Uterus (tissue), 4 donors: ENCODE data around the gene SMARCE1. TPM values are rescaled to one million over a fixed set of nuclear protein-coding genes. Genes with fewer than 3 reads are reported as not detected.

Experiments used
- DNase-seq, 2 donors: peaks; one replicate each; pipeline ENCODE4 v3.0.0-alpha.2; 2019 to 2020
- H3K27ac ChIP-seq, 2 donors: fragments of 200-600 bp; sonication (generic); 1 replicate in 1 of 2; 2 replicates in 1 of 2; pipeline ENCODE4 v1.5.1; 2016 to 2018
- H3K27me3 ChIP-seq, 2 donors: fragments of 200-600 bp; sonication (generic); one replicate each; pipeline ENCODE4 v1.5.1; 2018 to 2019; ENCODE audit warnings: control low read depth in 1 of 2
- H3K36me3 ChIP-seq, 2 donors: fragments of 200-600 bp; sonication (generic); one replicate each; pipeline ENCODE4 v1.5.1; 2019; ENCODE audit warnings: control low read depth in 1 of 2
- H3K4me1 ChIP-seq, 2 donors: fragments of 200-600 bp; sonication (generic); one replicate each; pipeline ENCODE4 v1.5.1; 2018 to 2019; ENCODE audit warnings: control low read depth in 1 of 2
- H3K4me3 ChIP-seq, 2 donors: fragments of 200-600 bp; sonication (generic); 1 replicate in 1 of 2; 2 replicates in 1 of 2; pipeline ENCODE4 v1.5.1; 2018 to 2019; ENCODE audit warnings: mild to moderate bottlenecking in 1 of 2
- H3K9me3 ChIP-seq, 2 donors: fragments of 200-600 bp; sonication (generic); one replicate each; pipeline ENCODE4 v1.5.1; 2019; ENCODE audit warnings: control low read depth in 1 of 2
- CTCF ChIP-seq, 4 experiments: fragments of 200-600 bp in 2 of 4; fragments of 450-650 bp in 2 of 4; sonication (generic) in 2 of 4; IDR thresholded peaks; one replicate each; pipeline ENCODE4 v1.5.1; 2016 to 2019; ENCODE audit warnings: antibody characterized with exemption in 4 of 4, mild to moderate bottlenecking in 2 of 4, moderate library complexity in 1 of 4
- POLR2A ChIP-seq, 2 donors: fragments of 450-650 bp; IDR thresholded peaks; one replicate each; pipeline ENCODE4 v1.6.1; 2016; ENCODE audit warnings: antibody characterized with exemption in 2 of 2, mild to moderate bottlenecking in 1 of 2, moderate library complexity in 1 of 2
- intact Hi-C: fragments of 100-400 bp; cut with DNase I; formaldehyde crosslinking; loops from one replicate; pipeline ENCODE4 v1.15.1; 2023; ENCODE audit warnings: low total_unique reads
- total RNA-seq, 4 donors: library from RNA; depleted of rRNA in 3 of 4; stranded (reverse); fragments of >200 nt in 3 of 4; gene quantifications; one replicate each; pipeline versions ENCODE4 v1.1.0 to v1.2.4, GENCODE V29; 2014 to 2023
- donor health status: DM: yes; HTN: yes; CAD: no.

Gene SMARCE1
- total RNA-seq, 4 donors from 2014 or later, result 109 to 401 (median 159) TPM

DNA sequence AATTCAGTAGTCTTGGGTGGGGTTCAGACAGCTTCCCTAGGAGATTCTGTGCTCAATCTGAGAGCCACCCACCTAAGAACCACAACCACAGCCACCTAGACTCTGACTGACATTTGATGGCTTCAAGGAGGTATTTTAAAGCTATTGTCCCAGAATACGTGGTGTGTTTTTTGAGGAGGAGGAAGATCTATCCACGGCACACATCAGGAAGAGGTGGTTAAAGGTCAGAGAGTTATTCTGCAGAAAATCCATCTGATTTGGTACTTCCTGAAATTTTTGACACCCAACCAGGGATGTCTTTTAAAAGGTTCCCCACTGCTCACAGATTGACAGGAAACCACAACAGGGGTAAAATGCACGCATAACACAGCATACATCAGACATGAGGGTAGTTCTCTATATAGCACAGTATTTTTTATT, 25.1 kb downstream of the SMARCE1 start:
- no peak for DNase-seq
- Histone ChIP-seq H3K27ac (no peak overlapping the region), H3K4me3 (no peak overlapping the region), H3K27me3 (no peaks in the 10 kb centered on the region), H3K9me3 (no peaks in the 10 kb centered on the region), H3K4me1 (peaks cover 3 to 10% of the 10 kb centered on the region in 2 donors), H3K36me3 (no peaks in the 10 kb centered on the region)
- intact Hi-C loops, result no loop called here
- TF ChIP-seq POLR2A (IDR thresholded peaks at IDR 0.05) (no peak), CTCF (IDR thresholded peaks at IDR 0.05) (no peak)

- TF ChIP-seq CTCF (IDR thresholded peaks at IDR 0.05) (no peak), POLR2A (IDR thresholded peaks at IDR 0.05) (no peak)
- peaks cover 3 to 10% of the 10 kb centered on the region in 2 donors for H3K4me1 ChIP-seq
- no peaks in the 10 kb centered on the region for H3K27me3 ChIP-seq
- no peaks in the 10 kb centered on the region for H3K9me3 ChIP-seq
- H3K27ac ChIP-seq, result peak overlapping the region; percentile 78 to 85
- intact Hi-C loops, result no loop called here
- H3K36me3 ChIP-seq, result no peaks in the 10 kb centered on the region
- no peak for DNase-seq
- no peak overlapping the region for H3K4me3 ChIP-seq
Observed at GRCh38 chr17:40621578-40621977, 26.0 kb downstream of the SMARCE1 start.

DNA sequence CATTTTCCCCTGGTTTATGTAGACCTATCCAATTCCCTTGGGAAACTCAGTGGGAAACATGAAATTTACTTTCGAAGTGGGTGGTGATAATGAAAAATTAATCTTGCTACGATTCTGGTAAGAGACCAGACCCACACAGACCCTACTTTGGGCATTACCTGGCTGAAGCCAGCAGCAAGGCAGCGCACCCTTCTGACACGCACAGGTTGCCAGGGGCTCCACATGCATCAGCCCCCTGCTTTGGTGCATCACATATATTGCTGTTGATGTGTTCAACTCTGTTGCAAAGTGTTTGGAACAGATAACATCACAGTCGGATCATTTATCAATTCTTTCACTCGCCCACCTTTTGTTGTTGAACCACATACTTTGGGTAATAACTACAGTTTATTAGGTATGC, 26.6 kb downstream of the SMARCE1 start:
- DNase-seq, result no peak
- H3K4me1 ChIP-seq, result peaks cover 3 to 10% of the 10 kb centered on the region in 2 donors
- H3K4me3 ChIP-seq, result no peak overlapping the region
- no peaks in the 10 kb centered on the region for H3K36me3 ChIP-seq
- H3K27me3 ChIP-seq, result no peaks in the 10 kb centered on the region
- TF ChIP-seq POLR2A (IDR thresholded peaks at IDR 0.05) (no peak), CTCF (IDR thresholded peaks at IDR 0.05) (no peak)
- peak overlapping the region; percentile 78 to 85 for H3K27ac ChIP-seq
- intact Hi-C loops, result no loop called here
- no peaks in the 10 kb centered on the region for H3K9me3 ChIP-seq

GRCh38 chr17:40618754-40619625, 28.6 kb downstream of the SMARCE1 start:
- Histone ChIP-seq H3K27me3 (no peaks in the 10 kb centered on the region), H3K27ac (peak overlapping the region in 1 of 2 donors; percentile 85), H3K4me1 (peaks cover 3 to 10% of the 10 kb centered on the region in 2 donors), H3K36me3 (no peaks in the 10 kb centered on the region), H3K9me3 (no peaks in the 10 kb centered on the region), H3K4me3 (no peak overlapping the region)
- no peak for DNase-seq
- TF ChIP-seq POLR2A (IDR thresholded peaks at IDR 0.05) (no peak), CTCF (IDR thresholded peaks at IDR 0.05) (no peak)
- intact Hi-C loops, result loop anchor here (5.0 kb wide), 1 partner anchor 173 kb away; no protein-coding TSS in a partner anchor

DNA sequence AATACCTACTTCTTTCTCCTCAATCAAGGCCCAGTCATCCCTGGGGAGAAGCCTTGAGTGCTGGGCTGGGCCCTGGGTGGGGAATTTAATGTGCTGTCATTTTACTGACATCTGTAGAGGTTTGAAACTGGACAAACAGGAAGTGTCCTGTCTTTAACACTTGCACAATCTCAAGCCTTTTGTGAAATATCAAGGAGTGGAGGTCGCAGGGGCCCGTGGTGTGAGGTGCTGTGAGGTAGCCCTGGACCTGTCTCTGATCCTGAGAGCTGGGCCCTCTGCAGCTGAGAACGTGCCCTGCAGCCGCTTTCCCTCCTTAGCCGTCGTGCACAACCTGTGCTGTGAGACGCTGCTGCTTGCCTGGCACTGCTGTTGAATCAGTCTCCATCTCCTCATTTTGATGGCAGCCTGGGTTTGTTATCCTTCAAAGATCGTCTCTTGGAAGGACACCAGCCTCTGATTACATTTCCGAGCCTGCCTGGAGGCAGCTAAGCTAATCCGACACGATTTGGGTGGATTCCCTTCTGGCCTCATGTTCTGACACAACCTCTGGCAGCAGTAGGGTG, 29.9 kb downstream of the SMARCE1 start:
- TF ChIP-seq POLR2A (IDR thresholded peaks at IDR 0.05) (no peak), CTCF (IDR thresholded peaks at IDR 0.05) (no peak)
- Histone ChIP-seq H3K36me3 (no peaks in the 10 kb centered on the region), H3K27ac (no peak overlapping the region), H3K4me3 (no peak overlapping the region), H3K4me1 (peaks cover 3 to 10% of the 10 kb centered on the region in 2 donors), H3K9me3 (no peaks in the 10 kb centered on the region), H3K27me3 (no peaks in the 10 kb centered on the region)
- intact Hi-C loops, result loop anchor here (5.0 kb wide), 1 partner anchor 175 kb away; no protein-coding TSS in a partner anchor
- no peak for DNase-seq
